Measurements from ENCODE around the gene SETD1A.

GRCh38 chr16:30995927-30996323, 38.4 kb downstream of the SETD1A start:
- no peak for TF ChIP-seq CTCF (IDR thresholded peaks at IDR 0.05; ENCODE audit: insufficient read depth, low read length)
- TF ChIP-seq REST (IDR thresholded peaks at IDR 0.05; ENCODE audit: insufficient replicate concordance, low read depth) = no peak
- no peak for TF ChIP-seq POLR2AphosphoS5 (IDR thresholded peaks at IDR 0.05; ENCODE audit: low read depth)
- TF ChIP-seq GABPA (IDR thresholded peaks at IDR 0.05; ENCODE audit: low read depth) = no peak
